ENCODE results near the gene SENP3. TPM values are rescaled to one million over a fixed set of nuclear protein-coding genes. Genes with fewer than 3 reads are reported as not detected.

The SENP3 gene
- total RNA-seq, 2 donors from 2014 or later, result 30.9 to 34.1 TPM

DNA sequence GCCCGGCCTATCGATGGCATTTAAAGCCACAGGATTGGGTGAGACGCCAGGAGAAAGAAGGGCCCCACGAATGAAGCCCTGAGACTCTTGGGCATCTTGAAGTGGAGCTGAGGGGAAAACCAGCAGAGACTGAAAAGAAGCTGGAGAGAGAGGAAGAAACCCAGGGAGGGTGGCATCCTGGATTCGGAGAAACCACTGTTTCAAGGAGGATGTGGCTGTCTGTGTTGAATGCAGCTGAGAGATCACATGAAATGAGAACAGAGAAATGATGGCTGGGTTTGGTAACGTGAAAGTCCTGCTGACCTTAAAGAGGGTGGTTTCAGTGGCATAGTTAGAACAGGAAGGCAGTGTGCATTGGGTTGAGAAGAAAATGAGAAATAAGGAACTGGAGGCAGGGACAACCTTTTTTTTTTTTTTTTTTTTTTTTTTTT is 9.1 kb upstream of the SENP3 start:
- ATAC-seq (no peak), DNase-seq (no peak)
- intact Hi-C loops (cut with DNase I, micrococcal nuclease), result no loop called here

DNA sequence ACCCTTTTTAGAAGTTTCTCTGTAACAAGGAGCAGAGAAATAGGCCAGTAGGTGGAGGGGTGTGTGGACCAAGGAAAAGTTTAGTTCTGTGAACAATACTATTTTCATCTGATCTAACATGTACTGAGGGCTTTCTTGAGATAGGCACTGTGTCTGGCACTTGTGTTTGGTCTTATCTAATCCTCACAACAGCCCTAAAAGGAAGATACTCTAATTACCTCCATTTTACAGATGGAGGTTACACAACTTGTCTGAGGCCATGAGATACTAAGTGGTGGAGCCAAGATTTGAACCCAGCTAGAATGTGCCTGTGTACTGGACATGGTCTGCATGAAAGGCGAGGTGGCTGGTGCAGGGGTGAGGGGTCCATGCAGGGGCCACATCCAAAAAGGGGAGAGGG is 8.4 kb upstream of the SENP3 start:
- intact Hi-C loops (cut with DNase I, micrococcal nuclease), result no loop called here
- DNase-seq, result no peak
- ATAC-seq, result no peak

DNA sequence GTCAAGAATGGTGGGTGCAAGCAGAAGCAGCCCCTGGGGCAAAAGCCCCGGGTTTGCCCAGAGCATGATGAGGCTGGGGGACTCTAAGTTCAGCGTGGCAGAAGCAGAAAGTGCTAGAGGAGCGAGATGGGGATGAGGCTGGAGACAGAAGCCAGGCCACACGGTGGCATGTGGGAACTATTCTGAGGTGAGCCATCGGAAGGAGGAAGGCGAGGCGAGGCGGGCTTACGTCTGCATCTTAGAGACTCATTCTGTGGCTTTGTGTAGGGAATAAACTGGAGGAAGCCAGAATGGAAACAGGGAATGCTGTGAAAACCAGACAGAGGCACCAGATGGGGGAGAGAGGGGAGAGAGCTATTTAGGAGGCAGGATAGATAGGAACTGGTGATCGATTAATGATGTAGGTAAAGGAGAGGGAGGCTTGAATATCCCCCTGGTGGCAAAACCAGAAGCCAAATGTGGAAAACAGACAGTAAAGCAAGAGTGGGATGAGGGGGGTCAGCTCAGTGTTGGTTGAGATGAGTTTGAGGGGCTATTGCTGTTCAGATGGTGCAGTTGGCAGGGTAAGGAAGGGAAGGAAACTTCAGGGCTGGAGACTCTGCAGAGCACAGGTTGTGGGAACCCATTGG is 6.3 kb upstream of the SENP3 start:
- intact Hi-C loops (cut with DNase I, micrococcal nuclease), result no loop called here
- ATAC-seq (no peak), DNase-seq (no peak)

DNA sequence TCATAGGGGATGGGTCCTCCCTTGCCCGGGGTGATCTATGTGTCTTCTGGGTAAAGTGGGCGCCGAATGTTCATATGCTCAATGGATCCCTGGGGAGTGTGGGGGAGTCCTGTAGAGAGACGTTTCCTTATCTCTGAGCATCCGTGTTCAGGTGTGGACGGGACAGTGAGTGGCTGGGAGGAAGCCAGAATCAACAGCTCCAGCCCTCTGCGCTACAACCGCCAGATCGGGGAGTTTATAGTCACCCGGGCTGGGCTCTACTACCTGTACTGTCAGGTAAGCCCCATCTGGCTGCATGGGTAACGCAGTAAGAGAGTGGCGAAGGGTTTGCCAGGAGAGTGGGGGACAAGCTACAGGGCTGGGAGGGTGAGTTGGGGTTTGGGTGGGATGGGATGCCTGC is 5.1 kb upstream of the SENP3 start:
- DNase-seq, result peak; percentile 72 to 76
- intact Hi-C loops (cut with DNase I, micrococcal nuclease), result no loop called here
- ATAC-seq, result peak; percentile 40

DNA sequence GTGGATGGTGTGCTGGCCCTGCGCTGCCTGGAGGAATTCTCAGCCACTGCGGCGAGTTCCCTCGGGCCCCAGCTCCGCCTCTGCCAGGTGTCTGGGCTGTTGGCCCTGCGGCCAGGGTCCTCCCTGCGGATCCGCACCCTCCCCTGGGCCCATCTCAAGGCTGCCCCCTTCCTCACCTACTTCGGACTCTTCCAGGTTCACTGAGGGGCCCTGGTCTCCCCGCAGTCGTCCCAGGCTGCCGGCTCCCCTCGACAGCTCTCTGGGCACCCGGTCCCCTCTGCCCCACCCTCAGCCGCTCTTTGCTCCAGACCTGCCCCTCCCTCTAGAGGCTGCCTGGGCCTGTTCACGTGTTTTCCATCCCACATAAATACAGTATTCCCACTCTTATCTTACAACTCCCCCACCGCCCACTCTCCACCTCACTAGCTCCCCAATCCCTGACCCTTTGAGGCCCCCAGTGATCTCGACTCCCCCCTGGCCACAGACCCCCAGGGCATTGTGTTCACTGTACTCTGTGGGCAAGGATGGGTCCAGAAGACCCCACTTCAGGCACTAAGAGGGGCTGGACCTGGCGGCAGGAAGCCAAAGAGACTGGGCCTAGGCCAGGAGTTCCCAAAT is 4.5 kb upstream of the SENP3 start:
- DNase-seq (peak; percentile 68 to 83), ATAC-seq (peak; percentile 46)

DNA sequence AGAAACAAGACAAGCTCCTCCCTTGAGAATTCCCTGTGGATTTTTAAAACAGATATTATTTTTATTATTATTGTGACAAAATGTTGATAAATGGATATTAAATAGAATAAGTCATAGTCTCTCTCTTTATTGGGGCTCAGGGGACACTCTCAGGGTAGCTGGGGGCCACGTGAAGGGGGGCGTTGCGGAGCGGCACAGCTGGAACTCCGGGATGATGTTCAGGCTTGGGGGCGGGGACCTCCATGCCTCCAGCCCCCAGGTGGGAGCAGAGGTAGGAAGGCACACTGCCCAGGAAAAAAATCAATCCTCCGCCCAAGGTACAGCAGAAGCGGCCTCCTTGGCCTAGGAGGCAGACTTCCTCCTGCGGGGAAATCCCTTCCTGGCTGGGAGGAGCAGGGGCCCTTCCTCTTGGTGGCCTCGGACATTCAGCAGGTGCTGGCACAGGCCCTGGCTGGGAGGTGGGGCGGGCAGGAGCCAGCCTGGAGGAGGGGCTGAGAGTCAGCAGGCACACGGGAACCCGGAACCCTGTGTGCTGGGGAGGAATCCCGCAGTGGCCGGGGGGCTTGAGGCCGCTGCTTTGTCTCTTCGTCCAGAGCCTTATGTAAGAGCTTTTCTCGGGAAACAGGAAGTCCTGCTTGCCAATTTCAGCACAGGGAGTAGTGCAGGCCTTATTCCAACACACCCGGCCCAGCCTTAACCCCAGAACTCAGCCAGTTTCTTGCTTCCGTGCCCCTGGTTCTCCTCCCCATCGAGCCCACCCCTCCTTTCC is 3.8 kb upstream of the SENP3 start:
- peak; percentile 67 for ATAC-seq
- peak; percentile 91 to 97 for DNase-seq
- intact Hi-C loops (cut with DNase I, micrococcal nuclease), result no loop called here

More for the DNA sequence above, 4.5 kb upstream of the SENP3 start:
- intact Hi-C loops (cut with DNase I, micrococcal nuclease), result no loop called here

DNA sequence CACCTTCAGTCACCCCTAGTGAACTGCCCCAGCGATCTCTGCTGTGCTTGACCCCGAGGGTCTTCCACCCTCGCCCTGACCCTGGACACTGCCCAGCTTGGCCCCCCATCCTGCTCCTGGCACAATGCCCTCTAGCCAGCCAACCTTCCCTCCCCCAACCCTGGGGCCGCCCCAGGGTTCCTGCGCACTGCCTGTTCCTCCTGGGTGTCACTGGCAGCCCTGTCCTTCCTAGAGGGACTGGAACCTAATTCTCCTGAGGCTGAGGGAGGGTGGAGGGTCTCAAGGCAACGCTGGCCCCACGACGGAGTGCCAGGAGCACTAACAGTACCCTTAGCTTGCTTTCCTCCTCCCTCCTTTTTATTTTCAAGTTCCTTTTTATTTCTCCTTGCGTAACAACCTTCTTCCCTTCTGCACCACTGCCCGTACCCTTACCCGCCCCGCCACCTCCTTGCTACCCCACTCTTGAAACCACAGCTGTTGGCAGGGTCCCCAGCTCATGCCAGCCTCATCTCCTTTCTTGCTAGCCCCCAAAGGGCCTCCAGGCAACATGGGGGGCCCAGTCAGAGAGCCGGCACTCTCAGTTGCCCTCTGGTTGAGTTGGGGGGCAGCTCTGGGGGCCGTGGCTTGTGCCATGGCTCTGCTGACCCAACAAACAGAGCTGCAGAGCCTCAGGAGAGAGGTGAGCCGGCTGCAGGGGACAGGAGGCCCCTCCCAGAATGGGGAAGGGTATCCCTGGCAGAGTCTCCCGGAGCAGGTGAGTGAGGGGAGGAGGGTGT is 3.0 kb upstream of the SENP3 start, which contains the start of gene TNFSF13:
TSS of gene TNFSF13 (plus strand) at position 207 of the 776 bp plus-strand sequence. CDS start at position 497, 290 bp downstream.
- DNase-seq, result peak; percentile 74 to 76
- intact Hi-C loops (cut with DNase I, micrococcal nuclease), result no loop called here
- peak; percentile 42 for ATAC-seq

DNA sequence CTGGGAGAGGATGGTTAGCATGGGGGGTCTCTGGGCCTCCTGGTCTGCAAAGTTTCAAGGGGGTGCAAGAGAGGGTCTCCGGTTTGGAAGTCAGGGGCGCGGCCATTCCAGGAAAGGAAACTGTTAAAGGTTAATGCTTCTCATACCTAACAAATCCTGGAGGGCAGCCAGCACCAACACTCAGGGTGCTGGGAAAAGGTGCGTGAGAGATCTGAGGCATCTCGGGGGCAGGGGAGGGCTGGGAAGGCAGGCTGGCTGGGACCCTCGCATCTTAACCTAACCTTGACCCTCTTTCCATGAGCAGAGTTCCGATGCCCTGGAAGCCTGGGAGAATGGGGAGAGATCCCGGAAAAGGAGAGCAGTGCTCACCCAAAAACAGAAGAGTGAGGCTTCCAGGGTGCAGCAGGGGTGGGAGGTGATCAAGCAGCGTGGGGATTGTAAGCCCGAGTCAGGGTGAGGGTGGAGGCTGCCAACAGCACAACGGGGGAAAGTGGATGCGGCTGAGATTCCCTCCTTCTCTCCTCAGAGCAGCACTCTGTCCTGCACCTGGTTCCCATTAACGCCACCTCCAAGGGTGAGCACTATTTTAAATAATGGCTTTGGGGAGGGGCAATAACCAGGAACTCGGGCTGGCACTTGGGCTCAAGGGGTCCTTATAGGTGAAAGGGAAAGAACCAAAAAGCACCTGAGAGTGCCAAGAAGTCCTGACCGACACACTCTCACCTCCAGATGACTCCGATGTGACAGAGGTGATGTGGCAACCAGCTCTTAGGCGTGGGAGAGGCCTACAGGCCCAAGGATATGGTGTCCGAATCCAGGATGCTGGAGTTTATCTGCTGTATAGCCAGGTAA is 2.2 kb upstream of the SENP3 start:
- ATAC-seq (no peak), DNase-seq (peak; percentile 71 to 80)
- intact Hi-C loops (cut with DNase I, micrococcal nuclease), result loop anchor here in 1 of 2 donors (2.0 kb wide), 1 partner anchor 45 kb away; no protein-coding TSS in a partner anchor

DNA sequence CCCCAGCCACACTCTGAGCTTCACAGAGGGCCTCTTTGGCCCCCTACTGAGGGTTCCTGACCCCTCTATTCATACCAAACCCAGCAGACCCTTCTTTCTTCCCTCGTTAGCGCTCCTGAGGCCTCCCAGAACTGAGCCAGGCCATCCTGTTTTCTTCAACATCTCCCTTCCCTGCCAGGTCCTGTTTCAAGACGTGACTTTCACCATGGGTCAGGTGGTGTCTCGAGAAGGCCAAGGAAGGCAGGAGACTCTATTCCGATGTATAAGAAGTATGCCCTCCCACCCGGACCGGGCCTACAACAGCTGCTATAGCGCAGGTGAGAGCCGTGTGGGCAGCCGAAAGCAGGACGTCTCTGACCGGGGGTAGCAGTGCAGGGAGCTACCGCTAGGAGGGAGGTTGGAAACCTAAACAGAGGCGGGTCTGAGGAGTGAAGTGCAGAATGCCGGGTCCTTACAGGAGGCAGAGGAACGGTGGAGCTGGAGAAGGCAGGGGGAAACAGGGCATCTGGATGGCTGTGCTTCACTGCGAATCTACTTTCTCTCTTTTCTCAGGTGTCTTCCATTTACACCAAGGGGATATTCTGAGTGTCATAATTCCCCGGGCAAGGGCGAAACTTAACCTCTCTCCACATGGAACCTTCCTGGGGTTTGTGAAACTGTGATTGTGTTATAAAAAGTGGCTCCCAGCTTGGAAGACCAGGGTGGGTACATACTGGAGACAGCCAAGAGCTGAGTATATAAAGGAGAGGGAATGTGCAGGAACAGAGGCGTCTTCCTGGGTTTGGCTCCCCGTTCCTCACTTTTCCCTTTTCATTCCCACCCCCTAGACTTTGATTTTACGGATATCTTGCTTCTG is 1.3 kb upstream of the SENP3 start:
- intact Hi-C loops (cut with DNase I, micrococcal nuclease), result loop anchor here in 1 of 2 donors (2.0 kb wide), 1 partner anchor 46 kb away; no protein-coding TSS in a partner anchor
- DNase-seq (peak; percentile 80 to 88), ATAC-seq (peak; percentile 41)

DNA sequence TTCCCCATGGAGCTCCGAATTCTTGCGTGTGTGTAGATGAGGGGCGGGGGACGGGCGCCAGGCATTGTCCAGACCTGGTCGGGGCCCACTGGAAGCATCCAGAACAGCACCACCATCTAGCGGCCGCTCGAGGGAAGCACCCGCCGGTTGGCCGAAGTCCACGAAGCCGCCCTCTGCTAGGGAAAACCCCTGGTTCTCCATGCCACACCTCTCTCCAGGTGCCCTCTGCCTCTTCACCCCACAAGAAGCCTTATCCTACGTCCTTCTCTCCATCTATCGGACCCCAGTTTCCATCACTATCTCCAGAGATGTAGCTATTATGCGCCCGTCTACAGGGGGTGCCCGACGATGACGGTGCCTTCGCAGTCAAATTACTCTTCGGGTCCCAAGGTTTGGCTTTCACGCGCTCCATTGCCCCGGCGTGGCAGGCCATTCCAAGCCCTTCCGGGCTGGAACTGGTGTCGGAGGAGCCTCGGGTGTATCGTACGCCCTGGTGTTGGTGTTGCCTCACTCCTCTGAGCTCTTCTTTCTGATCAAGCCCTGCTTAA is 617 bp upstream of the SENP3 start:
- peak; percentile 57 for ATAC-seq
- intact Hi-C loops (cut with DNase I, micrococcal nuclease), result loop anchor here in 1 of 2 donors (2.0 kb wide), 1 partner anchor 46 kb away; no protein-coding TSS in a partner anchor
- DNase-seq, result peak; percentile 94 to 96

DNA sequence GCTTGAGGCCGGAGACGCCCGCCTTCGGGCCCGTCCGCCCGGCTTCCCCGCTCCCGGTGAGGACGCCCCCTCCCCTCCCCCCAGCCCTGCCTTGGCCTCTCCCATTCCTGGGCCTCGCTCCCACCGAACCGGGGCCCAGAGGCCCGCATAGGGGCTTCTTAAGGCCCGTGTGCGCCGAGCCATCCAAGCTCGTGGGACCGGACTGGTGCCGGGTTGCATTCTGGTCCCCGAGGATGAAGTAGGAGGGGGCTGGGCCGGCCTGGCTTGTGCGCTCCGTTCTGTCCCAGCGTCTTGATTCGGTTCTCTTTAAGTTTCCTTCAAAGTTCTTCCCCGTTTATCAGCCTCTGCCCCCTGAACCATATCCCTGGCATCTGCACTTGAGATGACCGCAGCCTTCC is 488 bp downstream of the SENP3 start:
- DNase-seq (no peak), ATAC-seq (no peak)
- intact Hi-C loops (cut with DNase I, micrococcal nuclease), result no loop called here

DNA sequence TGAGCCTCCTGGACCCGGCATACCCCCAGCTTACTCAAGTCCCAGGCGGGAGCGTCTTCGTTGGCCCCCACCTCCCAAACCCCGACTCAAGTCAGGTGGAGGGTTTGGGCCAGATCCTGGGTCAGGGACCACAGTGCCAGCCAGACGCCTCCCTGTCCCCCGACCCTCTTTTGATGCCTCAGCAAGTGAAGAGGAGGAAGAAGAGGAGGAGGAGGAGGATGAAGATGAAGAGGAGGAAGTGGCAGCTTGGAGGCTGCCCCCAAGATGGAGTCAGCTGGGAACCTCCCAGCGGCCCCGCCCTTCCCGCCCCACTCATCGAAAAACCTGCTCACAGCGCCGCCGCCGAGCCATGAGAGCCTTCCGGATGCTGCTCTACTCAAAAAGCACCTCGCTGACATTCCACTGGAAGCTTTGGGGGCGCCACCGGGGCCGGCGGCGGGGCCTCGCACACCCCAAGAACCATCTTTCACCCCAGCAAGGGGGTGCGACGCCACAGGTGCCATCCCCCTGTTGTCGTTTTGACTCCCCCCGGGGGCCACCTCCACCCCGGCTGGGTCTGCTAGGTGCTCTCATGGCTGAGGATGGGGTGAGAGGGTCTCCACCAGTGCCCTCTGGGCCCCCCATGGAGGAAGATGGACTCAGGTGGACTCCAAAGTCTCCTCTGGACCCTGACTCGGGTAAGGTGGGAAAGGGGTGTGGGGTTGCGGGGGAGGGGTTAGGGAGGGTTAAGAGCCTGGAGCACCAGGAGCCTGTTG is 1.6 kb downstream of the SENP3 start:
- intact Hi-C loops (cut with DNase I, micrococcal nuclease), result no loop called here
- DNase-seq (no peak), ATAC-seq (no peak)

DNA sequence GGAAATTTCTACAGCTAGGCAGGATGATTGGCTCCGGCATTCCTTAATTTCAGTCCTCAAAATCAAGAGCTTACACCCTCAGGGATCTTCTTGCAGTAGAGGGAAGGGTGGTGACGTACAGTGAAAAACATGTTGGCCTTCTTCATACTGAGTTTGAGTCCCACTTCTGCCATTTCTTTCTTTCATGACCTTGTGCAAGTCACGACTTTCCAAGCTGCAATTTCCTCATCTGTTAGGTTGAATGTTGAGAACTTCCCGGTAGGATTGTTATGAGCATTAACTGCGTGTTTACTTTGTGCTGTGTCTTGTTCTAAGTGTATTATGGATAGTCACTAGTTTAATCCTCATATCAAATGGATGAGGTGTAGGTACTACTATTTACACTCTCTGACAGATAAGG is 7.9 kb downstream of the SENP3 start:
- intact Hi-C loops (cut with DNase I, micrococcal nuclease), result no loop called here
- DNase-seq (no peak), ATAC-seq (no peak)

DNA sequence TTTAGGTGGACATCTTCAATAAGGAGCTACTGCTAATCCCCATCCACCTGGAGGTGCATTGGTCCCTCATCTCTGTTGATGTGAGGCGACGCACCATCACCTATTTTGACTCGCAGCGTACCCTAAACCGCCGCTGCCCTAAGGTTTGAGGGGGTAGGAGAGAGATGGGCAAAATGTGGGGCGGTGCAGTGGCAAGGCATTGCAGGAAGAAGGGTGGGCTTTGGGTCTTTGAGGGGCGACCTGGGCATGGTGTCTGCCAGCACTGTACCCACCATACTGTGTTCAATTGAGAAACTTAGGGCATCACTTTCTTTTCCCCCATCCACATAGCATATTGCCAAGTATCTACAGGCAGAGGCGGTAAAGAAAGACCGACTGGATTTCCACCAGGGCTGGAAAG is 8.6 kb downstream of the SENP3 start:
- intact Hi-C loops (cut with DNase I, micrococcal nuclease), result loop anchor here in 1 of 2 donors (10.0 kb wide), 1 partner anchor 216 kb away; the partner anchor contains the start of genes KCTD11 and TMEM95
- no peak for DNase-seq
- ATAC-seq, result no peak

DNA sequence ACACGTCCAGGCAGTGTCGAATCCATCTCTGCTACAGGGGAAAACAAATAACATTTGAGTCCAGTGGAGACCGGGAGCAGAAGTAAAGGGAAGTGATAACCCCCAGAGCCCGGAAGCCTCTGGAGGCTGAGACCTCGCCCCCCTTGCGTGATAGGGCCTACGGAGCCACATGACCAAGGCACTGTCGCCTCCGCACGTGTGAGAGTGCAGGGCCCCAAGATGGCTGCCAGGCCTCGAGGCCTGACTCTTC is 10.5 kb downstream of the SENP3 start:
- intact Hi-C loops (cut with DNase I, micrococcal nuclease), result loop anchor here in 1 of 2 donors (10.0 kb wide), 1 partner anchor 217 kb away; the partner anchor contains the start of genes KCTD11 and TMEM95
- no peak for ATAC-seq
- DNase-seq, result no peak

Measured in left colon (tissue), 2 donors.